ENCODE results near the gene ATRNL1.

- no peak for TF ChIP-seq CTCF (conservative IDR thresholded peaks at IDR 0.05; ENCODE audit: low read length)
- no peak for TF ChIP-seq EZH2phosphoT487 (IDR thresholded peaks at IDR 0.05; ENCODE audit: borderline replicate concordance, low read depth, low read length)
Measured at GRCh38 chr10:115772606-115773005, 679.4 kb downstream of the ATRNL1 start.
